WERI-Rb-1 (cell line): ENCODE measurements around the gene DCAF8L2.
"Not testable (repeated sequence)": the region's sequence is repeated elsewhere in the genome, so short reads cannot be mapped to it uniquely, and the experiment has no call there.

Experiments
- DNase-seq: peaks from one replicate; pipeline ENCODE4 v3.0.0-alpha.2; 2020
- H3K27ac ChIP-seq: fragments of 250-450 bp; sonication (Bioruptor Pico); 2 replicates; pipeline ENCODE4 v1.5.1; 2020; ENCODE audit warnings: mild to moderate bottlenecking, moderate library complexity
- H3K27me3 ChIP-seq: fragments of 250-450 bp; sonication (Bioruptor Pico); 2 replicates; pipeline ENCODE4 v1.5.1; 2021; ENCODE audit warnings: mild to moderate bottlenecking, low read depth, moderate library complexity; ENCODE audit not compliant: insufficient read depth, severe bottlenecking
- H3K36me3 ChIP-seq: fragments of 250-450 bp; sonication (Bioruptor Pico); 2 replicates; pipeline ENCODE4 v1.5.1; 2020; ENCODE audit warnings: mild to moderate bottlenecking, moderate library complexity
- H3K4me3 ChIP-seq: 2 replicates; pipeline ENCODE4 v1.5.1; 2011; ENCODE audit warnings: low read depth, mild to moderate bottlenecking, control low read depth, low read length
- H3K9me3 ChIP-seq: fragments of 250-450 bp; sonication (Bioruptor Pico); 2 replicates; pipeline ENCODE4 v1.5.1; 2021; ENCODE audit warnings: mild to moderate bottlenecking, moderate library complexity; ENCODE audit not compliant: severe bottlenecking
- TF ChIP-seq, protein P1 (sequence below): IDR thresholded peaks from 2 replicates; pipeline ENCODE4 v1.5.1; 2011; ENCODE audit warnings: low read depth, mild to moderate bottlenecking, control low read depth, inconsistent platforms, low read length

The DCAF8L2 gene

DNA sequence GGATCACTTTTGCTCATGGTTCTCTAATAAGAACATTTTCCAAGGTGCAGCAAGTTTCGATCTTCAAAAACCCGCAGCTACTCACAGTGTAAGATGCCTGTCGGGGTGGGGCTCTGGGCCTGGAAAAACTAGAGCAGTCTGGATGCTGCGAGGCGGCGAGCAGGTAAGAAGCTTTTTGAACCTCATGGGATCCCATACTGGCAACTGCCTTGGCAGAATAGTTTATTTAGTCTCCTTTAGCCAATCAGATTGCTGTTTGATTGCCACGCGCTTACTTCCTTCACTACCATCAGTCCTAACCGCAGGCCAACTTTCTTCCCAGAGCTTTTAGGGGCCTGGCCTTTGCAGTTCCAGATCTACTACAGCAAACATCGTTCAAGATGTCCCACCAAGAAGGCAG is 156.4 kb downstream of the DCAF8L2 start:
- TF ChIP-seq, protein P1, sequence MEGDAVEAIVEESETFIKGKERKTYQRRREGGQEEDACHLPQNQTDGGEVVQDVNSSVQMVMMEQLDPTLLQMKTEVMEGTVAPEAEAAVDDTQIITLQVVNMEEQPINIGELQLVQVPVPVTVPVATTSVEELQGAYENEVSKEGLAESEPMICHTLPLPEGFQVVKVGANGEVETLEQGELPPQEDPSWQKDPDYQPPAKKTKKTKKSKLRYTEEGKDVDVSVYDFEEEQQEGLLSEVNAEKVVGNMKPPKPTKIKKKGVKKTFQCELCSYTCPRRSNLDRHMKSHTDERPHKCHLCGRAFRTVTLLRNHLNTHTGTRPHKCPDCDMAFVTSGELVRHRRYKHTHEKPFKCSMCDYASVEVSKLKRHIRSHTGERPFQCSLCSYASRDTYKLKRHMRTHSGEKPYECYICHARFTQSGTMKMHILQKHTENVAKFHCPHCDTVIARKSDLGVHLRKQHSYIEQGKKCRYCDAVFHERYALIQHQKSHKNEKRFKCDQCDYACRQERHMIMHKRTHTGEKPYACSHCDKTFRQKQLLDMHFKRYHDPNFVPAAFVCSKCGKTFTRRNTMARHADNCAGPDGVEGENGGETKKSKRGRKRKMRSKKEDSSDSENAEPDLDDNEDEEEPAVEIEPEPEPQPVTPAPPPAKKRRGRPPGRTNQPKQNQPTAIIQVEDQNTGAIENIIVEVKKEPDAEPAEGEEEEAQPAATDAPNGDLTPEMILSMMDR, result no peak
- DNase-seq, result no peak
- Histone ChIP-seq H3K4me3 (no peak overlapping the region), H3K27me3 (peaks cover 11% of the 10 kb centered on the region), H3K36me3 (no peaks in the 10 kb centered on the region), H3K27ac (no peak overlapping the region), H3K9me3 (no peaks in the 10 kb centered on the region)

DNA sequence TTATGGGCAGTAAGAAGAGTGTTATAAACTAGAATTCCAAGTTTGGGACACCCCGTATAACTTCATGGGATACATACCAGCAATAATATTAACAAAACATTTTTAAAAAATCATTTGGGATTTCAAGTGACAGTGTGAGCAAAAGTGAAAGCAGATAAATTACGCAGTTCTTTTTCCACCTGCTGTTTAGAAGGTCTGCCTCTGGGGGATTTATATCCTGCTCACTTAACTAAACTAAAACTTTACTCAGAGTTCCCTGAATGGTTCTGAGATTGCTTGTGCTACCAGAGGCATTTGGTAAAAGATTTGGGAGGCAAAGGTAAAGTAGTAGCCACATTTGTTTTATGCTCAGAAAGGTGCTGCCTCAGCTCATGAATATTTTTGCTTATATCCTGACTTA is 160.2 kb downstream of the DCAF8L2 start:
- H3K27ac ChIP-seq, H3K4me3 ChIP-seq, H3K36me3 ChIP-seq, H3K27me3 ChIP-seq, H3K9me3 ChIP-seq, DNase-seq: not testable (repeated sequence)

DNA sequence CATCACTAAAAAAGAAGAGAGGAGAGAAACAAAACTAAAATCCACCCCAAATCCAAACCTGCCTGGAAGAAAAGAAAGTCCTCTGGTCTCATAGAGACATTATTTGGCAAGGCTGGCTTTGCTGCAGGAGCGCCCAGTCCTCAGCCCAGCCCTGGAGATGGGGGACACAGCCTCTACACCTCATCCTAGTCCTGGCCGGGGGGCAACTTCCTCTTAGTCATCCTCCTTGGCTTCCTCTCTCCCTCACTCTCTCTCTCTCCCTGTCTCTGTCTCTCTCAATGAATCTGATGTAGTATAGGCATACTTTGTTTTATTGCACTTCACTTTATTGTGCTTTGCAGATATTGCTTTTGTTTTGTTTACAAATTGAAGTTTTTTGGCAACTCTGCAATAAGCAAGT is 161.8 kb downstream of the DCAF8L2 start:
- H3K36me3 ChIP-seq, result no peaks in the 10 kb centered on the region
- no peak for DNase-seq
- no peak overlapping the region for H3K27ac ChIP-seq

DNA sequence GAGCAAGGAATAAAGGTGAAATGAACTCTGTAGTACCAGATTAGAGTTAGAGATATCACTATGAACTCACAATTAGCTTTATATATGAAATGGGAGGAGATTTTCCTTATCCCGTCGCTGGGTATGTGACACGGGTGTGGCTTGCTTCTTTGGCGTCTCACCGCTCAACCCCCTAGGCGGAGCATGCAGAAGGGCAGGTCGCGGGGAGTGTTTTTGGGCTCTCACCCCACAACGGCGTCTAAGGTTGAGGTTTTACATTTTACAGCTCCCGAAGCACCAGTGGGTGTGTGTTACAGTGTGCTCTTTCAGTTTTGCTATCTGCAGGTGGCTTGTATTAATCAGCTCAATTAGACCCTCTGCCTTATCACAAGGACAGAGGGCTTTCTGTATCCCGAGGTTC is 175.6 kb downstream of the DCAF8L2 start:
- Histone ChIP-seq H3K27ac (no peak overlapping the region), H3K4me3 (no peak overlapping the region), H3K36me3 (no peaks in the 10 kb centered on the region), H3K9me3 (no peaks in the 10 kb centered on the region), H3K27me3 (no peaks in the 10 kb centered on the region)
- TF ChIP-seq, protein P1, result no peak
- DNase-seq, result no peak

More for the DNA sequence above, 161.8 kb downstream of the DCAF8L2 start:
- TF ChIP-seq, protein P1, result no peak
- Histone ChIP-seq H3K9me3 (no peaks in the 10 kb centered on the region), H3K4me3 (no peak overlapping the region), H3K27me3 (peaks cover 1% of the 10 kb centered on the region)

DNA sequence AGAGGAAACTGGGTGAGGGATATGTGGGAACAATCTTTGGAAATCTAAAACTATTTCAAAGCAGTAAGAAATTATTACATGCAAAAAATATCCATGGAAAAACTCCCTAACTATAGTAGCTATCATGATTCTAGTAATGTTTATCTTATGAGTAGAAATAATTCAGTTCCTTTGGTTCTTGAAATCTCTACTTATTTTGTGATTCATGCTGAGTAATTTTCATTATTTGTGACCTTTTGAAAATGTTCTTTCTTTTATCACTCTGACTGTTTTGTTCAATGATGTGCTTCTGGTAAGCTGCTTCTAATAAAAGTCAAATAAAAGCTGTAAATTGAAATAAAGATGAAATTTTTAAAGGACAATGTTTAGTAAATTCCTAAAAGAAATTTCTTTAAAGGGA is 177.2 kb downstream of the DCAF8L2 start:
- no peak for DNase-seq
- TF ChIP-seq, protein P1, result no peak
- no peak overlapping the region for H3K27ac ChIP-seq
- H3K36me3 ChIP-seq, result no peaks in the 10 kb centered on the region
- H3K4me3 ChIP-seq, result no peak overlapping the region
- no peaks in the 10 kb centered on the region for H3K27me3 ChIP-seq
- H3K9me3 ChIP-seq, result no peaks in the 10 kb centered on the region

DNA sequence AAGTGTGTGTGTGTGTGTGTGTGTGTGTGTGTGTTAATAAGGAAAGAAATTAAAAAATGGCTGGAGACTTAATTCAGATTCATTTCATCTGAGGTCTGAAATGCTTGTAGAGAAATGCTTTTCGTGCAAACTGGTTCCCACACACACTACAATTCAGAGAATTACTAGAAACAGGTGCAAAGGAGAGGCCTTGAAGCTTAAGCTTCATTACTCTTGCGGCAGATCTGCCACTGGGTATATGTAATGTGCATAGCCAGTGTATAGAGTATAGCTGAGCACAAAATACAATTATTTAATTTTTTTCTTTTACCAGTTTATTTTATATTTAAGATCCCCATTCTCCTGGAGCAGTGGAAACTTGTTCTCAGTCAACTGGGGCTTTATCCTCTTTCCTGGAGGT is 185.8 kb downstream of the DCAF8L2 start:
- no peak overlapping the region for H3K27ac ChIP-seq
- H3K9me3 ChIP-seq, result no peaks in the 10 kb centered on the region
- DNase-seq, result no peak
- H3K4me3 ChIP-seq, result no peak overlapping the region
- H3K36me3 ChIP-seq, result no peaks in the 10 kb centered on the region
- peaks cover 4% of the 10 kb centered on the region for H3K27me3 ChIP-seq
- TF ChIP-seq, protein P1, result no peak
